Activated naive CD8-positive, alpha-beta T cell (primary cell): Measurements from ENCODE around the gene MAD2L2.

ENCODE experiments used
- H3K27ac Mint-ChIP-seq: one replicate; pipeline ENCODE4 v1.8.0; 2021; ENCODE audit warnings: mixed read lengths
- H3K27me3 Mint-ChIP-seq: one replicate; pipeline ENCODE4 v1.8.0; 2021; ENCODE audit warnings: mixed read lengths
- H3K36me3 Mint-ChIP-seq: one replicate; pipeline ENCODE4 v1.8.0; 2021; ENCODE audit warnings: mixed read lengths
- H3K4me1 Mint-ChIP-seq: one replicate; pipeline ENCODE4 v1.8.0; 2021; ENCODE audit warnings: low read depth, mixed read lengths
- H3K4me3 Mint-ChIP-seq: one replicate; pipeline ENCODE4 v1.8.0; 2021; ENCODE audit warnings: mild to moderate bottlenecking, mixed read lengths
- H3K9me3 Mint-ChIP-seq: one replicate; pipeline ENCODE4 v1.8.0; 2021; ENCODE audit warnings: low read depth, mixed read lengths

The MAD2L2 gene

GRCh38 chr1:11681071-11681771, at the start of gene MAD2L2:
TSS of gene MAD2L2 (minus strand) at chr1:11681148. CDS start at chr1:11680601, 547 bp downstream.
- peak within 1 kb of the TSS; percentile 94 for H3K4me3 Mint-ChIP-seq
- no peaks in the 10 kb centered on the region for H3K36me3 Mint-ChIP-seq
- peaks cover 17% of the 10 kb centered on the region for H3K4me1 Mint-ChIP-seq
- H3K27ac Mint-ChIP-seq, result peak within 1 kb of the TSS; percentile 93
- H3K9me3 Mint-ChIP-seq, result no peaks in the 10 kb centered on the region
- H3K27me3 Mint-ChIP-seq, result no peaks in the 10 kb centered on the region

GRCh38 chr1:11730429-11730891, 49.5 kb upstream of the MAD2L2 start:
- peak overlapping the region; percentile 73 for H3K27ac Mint-ChIP-seq
- H3K27me3 Mint-ChIP-seq, result no peaks in the 10 kb centered on the region
- peak overlapping the region; percentile 79 for H3K4me3 Mint-ChIP-seq
- H3K36me3 Mint-ChIP-seq, result no peaks in the 10 kb centered on the region
- peaks cover 46% of the 10 kb centered on the region for H3K4me1 Mint-ChIP-seq
- H3K9me3 Mint-ChIP-seq, result no peaks in the 10 kb centered on the region

GRCh38 chr1:11729498-11730428, 48.8 kb upstream of the MAD2L2 start:
- Mint-ChIP-seq H3K27me3 (no peaks in the 10 kb centered on the region), H3K9me3 (no peaks in the 10 kb centered on the region), H3K4me3 (peak overlapping the region; percentile 79), H3K27ac (peak overlapping the region; percentile 73), H3K4me1 (peaks cover 46% of the 10 kb centered on the region), H3K36me3 (no peaks in the 10 kb centered on the region)

GRCh38 chr1:11729155-11729497, 48.2 kb upstream of the MAD2L2 start:
- peaks cover 46% of the 10 kb centered on the region for H3K4me1 Mint-ChIP-seq
- H3K27ac Mint-ChIP-seq, result no peak overlapping the region
- H3K27me3 Mint-ChIP-seq, result no peaks in the 10 kb centered on the region
- H3K4me3 Mint-ChIP-seq, result peak overlapping the region; percentile 23
- no peaks in the 10 kb centered on the region for H3K36me3 Mint-ChIP-seq
- no peaks in the 10 kb centered on the region for H3K9me3 Mint-ChIP-seq

GRCh38 chr1:11728126-11728806, 47.3 kb upstream of the MAD2L2 start:
- Mint-ChIP-seq H3K27ac (no peak overlapping the region), H3K27me3 (no peaks in the 10 kb centered on the region), H3K9me3 (no peaks in the 10 kb centered on the region), H3K36me3 (no peaks in the 10 kb centered on the region), H3K4me1 (peaks cover 46% of the 10 kb centered on the region), H3K4me3 (no peak overlapping the region)

GRCh38 chr1:11727119-11727518, 46.2 kb upstream of the MAD2L2 start:
- H3K4me1 Mint-ChIP-seq, result peaks cover 37% of the 10 kb centered on the region
- H3K4me3 Mint-ChIP-seq, result no peak overlapping the region
- H3K27ac Mint-ChIP-seq, result no peak overlapping the region
- no peaks in the 10 kb centered on the region for H3K9me3 Mint-ChIP-seq
- no peaks in the 10 kb centered on the region for H3K27me3 Mint-ChIP-seq
- H3K36me3 Mint-ChIP-seq, result no peaks in the 10 kb centered on the region

GRCh38 chr1:11725616-11726015, 44.7 kb upstream of the MAD2L2 start:
- H3K9me3 Mint-ChIP-seq, result no peaks in the 10 kb centered on the region
- H3K27me3 Mint-ChIP-seq, result no peaks in the 10 kb centered on the region
- H3K36me3 Mint-ChIP-seq, result no peaks in the 10 kb centered on the region
- H3K4me3 Mint-ChIP-seq, result no peak overlapping the region
- H3K27ac Mint-ChIP-seq, result no peak overlapping the region
- H3K4me1 Mint-ChIP-seq, result peaks cover 22% of the 10 kb centered on the region

GRCh38 chr1:11722538-11722937, 41.6 kb upstream of the MAD2L2 start:
- H3K4me1 Mint-ChIP-seq, result peaks cover 18% of the 10 kb centered on the region
- H3K27me3 Mint-ChIP-seq, result no peaks in the 10 kb centered on the region
- no peak overlapping the region for H3K27ac Mint-ChIP-seq
- H3K4me3 Mint-ChIP-seq, result no peak overlapping the region
- no peaks in the 10 kb centered on the region for H3K36me3 Mint-ChIP-seq
- no peaks in the 10 kb centered on the region for H3K9me3 Mint-ChIP-seq

GRCh38 chr1:11721311-11721710, 40.4 kb upstream of the MAD2L2 start:
- Mint-ChIP-seq H3K4me1 (peaks cover 18% of the 10 kb centered on the region), H3K36me3 (no peaks in the 10 kb centered on the region), H3K9me3 (no peaks in the 10 kb centered on the region), H3K4me3 (no peak overlapping the region), H3K27me3 (no peaks in the 10 kb centered on the region), H3K27ac (no peak overlapping the region)

GRCh38 chr1:11720525-11720924, 39.6 kb upstream of the MAD2L2 start:
- H3K4me3 Mint-ChIP-seq, result no peak overlapping the region
- H3K27ac Mint-ChIP-seq, result no peak overlapping the region
- no peaks in the 10 kb centered on the region for H3K36me3 Mint-ChIP-seq

GRCh38 chr1:11720033-11720376, 39.1 kb upstream of the MAD2L2 start:
- Mint-ChIP-seq H3K4me1 (peaks cover 13% of the 10 kb centered on the region), H3K27ac (peak overlapping the region; percentile 93), H3K4me3 (peak overlapping the region; percentile 82), H3K27me3 (no peaks in the 10 kb centered on the region), H3K9me3 (no peaks in the 10 kb centered on the region), H3K36me3 (no peaks in the 10 kb centered on the region)

More at GRCh38 chr1:11720525-11720924, 39.6 kb upstream of the MAD2L2 start:
- peaks cover 17% of the 10 kb centered on the region for H3K4me1 Mint-ChIP-seq
- no peaks in the 10 kb centered on the region for H3K9me3 Mint-ChIP-seq
- H3K27me3 Mint-ChIP-seq, result no peaks in the 10 kb centered on the region

GRCh38 chr1:11719313-11720032, 38.5 kb upstream of the MAD2L2 start:
- H3K4me1 Mint-ChIP-seq, result peaks cover 13% of the 10 kb centered on the region
- H3K9me3 Mint-ChIP-seq, result no peaks in the 10 kb centered on the region
- no peaks in the 10 kb centered on the region for H3K36me3 Mint-ChIP-seq
- H3K4me3 Mint-ChIP-seq, result peak overlapping the region; percentile 82
- H3K27me3 Mint-ChIP-seq, result no peaks in the 10 kb centered on the region
- H3K27ac Mint-ChIP-seq, result peak overlapping the region; percentile 93

- no peaks in the 10 kb centered on the region for H3K36me3 Mint-ChIP-seq
- no peak overlapping the region for H3K4me3 Mint-ChIP-seq
- no peak overlapping the region for H3K27ac Mint-ChIP-seq
- H3K9me3 Mint-ChIP-seq, result no peaks in the 10 kb centered on the region
- peaks cover 12% of the 10 kb centered on the region for H3K4me1 Mint-ChIP-seq
- H3K27me3 Mint-ChIP-seq, result no peaks in the 10 kb centered on the region
Measured at GRCh38 chr1:11714831-11715575, 34.1 kb upstream of the MAD2L2 start.

GRCh38 chr1:11713095-11713494, 32.1 kb upstream of the MAD2L2 start:
- H3K27ac Mint-ChIP-seq, result no peak overlapping the region
- H3K27me3 Mint-ChIP-seq, result no peaks in the 10 kb centered on the region
- H3K4me3 Mint-ChIP-seq, result no peak overlapping the region
- H3K9me3 Mint-ChIP-seq, result no peaks in the 10 kb centered on the region
- no peaks in the 10 kb centered on the region for H3K4me1 Mint-ChIP-seq
- no peaks in the 10 kb centered on the region for H3K36me3 Mint-ChIP-seq
